OCI-LY1 (cell line): ENCODE results near the gene SYT7.
A peak's percentile ranks its signal among the peaks of the same experiment; 100 is the strongest.
"Not testable (repeated sequence)": the region's sequence is repeated elsewhere in the genome, so short reads cannot be mapped to it uniquely, and the experiment has no call there.

Experiments used
- H2AFZ ChIP-seq: fragments of 200-600 bp; sonication (generic), shearing (Covaris generic); 2 replicates; pipeline ENCODE4 v1.6.0; 2014; ENCODE audit warnings: antibody characterized with exemption, mild to moderate bottlenecking, low read length
- H3F3A ChIP-seq: fragments of 200-600 bp; sonication (generic), shearing (Covaris generic); 2 replicates; pipeline ENCODE4 v1.6.0; 2014; ENCODE audit warnings: mild to moderate bottlenecking, antibody characterized with exemption, low read length, moderate library complexity; ENCODE audit not compliant: insufficient read depth
- H3K27ac ChIP-seq: fragments of 200-600 bp; sonication (generic); 2 replicates; pipeline ENCODE4 v1.5.1; 2014; ENCODE audit warnings: low read length, mixed run types, mild to moderate bottlenecking, low read depth; ENCODE audit not compliant: poor library complexity, severe bottlenecking
- H3K27me3 ChIP-seq: fragments of 200-600 bp; sonication (generic); 2 replicates; pipeline ENCODE4 v1.6.0; 2014; ENCODE audit warnings: antibody characterized with exemption, mild to moderate bottlenecking, low read length, moderate library complexity; ENCODE audit not compliant: insufficient read depth
- H3K36me3 ChIP-seq: fragments of 200-600 bp; sonication (generic); 2 replicates; pipeline ENCODE4 v1.6.1; 2014; ENCODE audit warnings: mild to moderate bottlenecking, antibody characterized with exemption, low read length, moderate library complexity, mixed read lengths; ENCODE audit not compliant: insufficient read depth
- H3K4me1 ChIP-seq: fragments of 200-600 bp; sonication (generic); 2 replicates; pipeline ENCODE4 v1.5.1; 2014; ENCODE audit warnings: mild to moderate bottlenecking, low read length, moderate library complexity; ENCODE audit not compliant: insufficient read depth, severe bottlenecking
- H3K4me2 ChIP-seq: fragments of 200-600 bp; sonication (generic), shearing (Covaris generic); 2 replicates; pipeline ENCODE4 v1.6.1; 2014; ENCODE audit warnings: low read length
- H3K4me3 ChIP-seq: fragments of 200-600 bp; sonication (generic); 2 replicates; pipeline ENCODE4 v1.5.1; 2014; ENCODE audit warnings: low read length, low read depth, mild to moderate bottlenecking, mixed read lengths; ENCODE audit not compliant: poor library complexity, severe bottlenecking
- H3K79me2 ChIP-seq: fragments of 200-600 bp; shearing (Covaris generic); 2 replicates; pipeline ENCODE4 v1.6.1; 2016; ENCODE audit warnings: mixed run types, low read length, mixed read lengths; ENCODE audit not compliant: insufficient read depth
- H3K9ac ChIP-seq: fragments of 200-600 bp; sonication (generic), shearing (Covaris generic); 2 replicates; pipeline ENCODE4 v1.6.1; 2014; ENCODE audit warnings: mild to moderate bottlenecking, low read length, mixed read lengths
- H3K9me2 ChIP-seq: fragments of 200-600 bp; sonication (generic), shearing (Covaris generic); 2 replicates; pipeline ENCODE4 v1.6.1; 2014; ENCODE audit warnings: low read depth, mild to moderate bottlenecking, low read length, mixed read lengths
- H3K9me3 ChIP-seq: fragments of 200-600 bp; shearing (Covaris generic); 2 replicates; pipeline ENCODE4 v1.6.1; 2014; ENCODE audit warnings: low read length, mixed read lengths
- H4K20me1 ChIP-seq: fragments of 200-600 bp; sonication (generic), shearing (Covaris generic); 2 replicates; pipeline ENCODE4 v1.6.0; 2016; ENCODE audit warnings: mild to moderate bottlenecking, low read length; ENCODE audit not compliant: insufficient read depth
- CTCF ChIP-seq: fragments of 200-600 bp; sonication (generic), shearing (Covaris generic); IDR thresholded peaks from 2 replicates; pipeline ENCODE4 v1.5.1; 2017; ENCODE audit warnings: mild to moderate bottlenecking, antibody characterized with exemption, low read length, moderate library complexity, mixed read lengths
- EZH2 ChIP-seq: fragments of 200-600 bp; sonication (generic), shearing (Covaris generic); IDR thresholded peaks from 2 replicates; pipeline ENCODE4 v1.8.0; 2017; ENCODE audit warnings: borderline replicate concordance, mixed run types, mild to moderate bottlenecking, antibody characterized with exemption, low read length, moderate library complexity, mixed read lengths

SYT7 gene

GRCh38 chr11:61480261-61480993, 100.4 kb downstream of the SYT7 start:
- H3K9ac ChIP-seq = no peak overlapping the region
- no peak overlapping the region for H3K4me2 ChIP-seq
- no peaks in the 10 kb centered on the region for H3K4me1 ChIP-seq
- H3K79me2 ChIP-seq = no peaks in the 10 kb centered on the region
- no peaks in the 10 kb centered on the region for H3K9me2 ChIP-seq
- no peaks in the 10 kb centered on the region for H3K36me3 ChIP-seq
- peaks cover 9% of the 10 kb centered on the region; the same call in 1 of the 2 replicates for H3K27me3 ChIP-seq
- H3F3A ChIP-seq = no peaks in the 10 kb centered on the region
- H4K20me1 ChIP-seq = no peaks in the 10 kb centered on the region
- H3K27ac ChIP-seq = no peak overlapping the region
- no peaks in the 10 kb centered on the region for H3K9me3 ChIP-seq
- TF ChIP-seq CTCF = no peak
- TF ChIP-seq EZH2 = no peak
- H3K4me3 ChIP-seq = no peak overlapping the region
- H2AFZ ChIP-seq = no peak overlapping the region

GRCh38 chr11:61479360-61480058, 101.4 kb downstream of the SYT7 start:
- not testable (repeated sequence) for H3K27me3 ChIP-seq, H3K4me3 ChIP-seq, H3F3A ChIP-seq, H3K27ac ChIP-seq, H2AFZ ChIP-seq, H3K9ac ChIP-seq, H3K9me2 ChIP-seq, H3K36me3 ChIP-seq, H3K79me2 ChIP-seq, H3K9me3 ChIP-seq, H4K20me1 ChIP-seq, H3K4me2 ChIP-seq, H3K4me1 ChIP-seq

- no peaks in the 10 kb centered on the region for H4K20me1 ChIP-seq
- H3K36me3 ChIP-seq = no peaks in the 10 kb centered on the region; the same call in 1 of the 2 replicates
- no peak overlapping the region for H3K9ac ChIP-seq
- H3K4me1 ChIP-seq = no peaks in the 10 kb centered on the region
- H3K4me2 ChIP-seq = no peak overlapping the region
- no peak overlapping the region for H3K27ac ChIP-seq
- H3K79me2 ChIP-seq = no peaks in the 10 kb centered on the region
- no peaks in the 10 kb centered on the region for H3F3A ChIP-seq
- no peak overlapping the region for H3K4me3 ChIP-seq
- no peaks in the 10 kb centered on the region for H3K9me2 ChIP-seq
- H2AFZ ChIP-seq = no peak overlapping the region
- H3K27me3 ChIP-seq = no peaks in the 10 kb centered on the region
- no peaks in the 10 kb centered on the region for H3K9me3 ChIP-seq
- TF ChIP-seq EZH2 = no peak
- TF ChIP-seq CTCF = peak; percentile 93
Measured at GRCh38 chr11:61477727-61478148, 103.1 kb downstream of the SYT7 start.
